Measurements from ENCODE around the gene AOC2. TPM values are rescaled to one million over a fixed set of nuclear protein-coding genes. Genes with fewer than 3 reads are reported as not detected.

The AOC2 gene
- total RNA-seq, 1 donor from 2014 or later = 4.1 TPM

- Mint-ChIP-seq H3K4me3 (ENCODE audit: low read depth) (peak overlapping the region; percentile 92), H3K27me3 (no peaks in the 10 kb centered on the region), H3K9me3 (ENCODE audit: low read depth) (peaks cover 4% of the 10 kb centered on the region), H3K27ac (peak overlapping the region; percentile 95), H3K36me3 (ENCODE audit: insufficient read depth) (peaks cover 4% of the 10 kb centered on the region), H3K4me1 (ENCODE audit: low read depth) (peaks cover 19% of the 10 kb centered on the region)
- DNase-seq (ENCODE audit: low spot score, unreplicated experiment) = no peak
- no peak for TF ChIP-seq CTCF (IDR thresholded peaks at IDR 0.05; ENCODE audit: unreplicated experiment)
Observed at GRCh38 chr17:42798011-42798382, 46.4 kb upstream of the AOC2 start.

GRCh38 chr17:42798383-42799380 lies 45.7 kb upstream of the AOC2 start, which contains the start of the genes CNTD1 and COA3:
Gene CNTD1 (plus strand): TSS chr17:42798861. CDS start chr17:42799068, 207 bp downstream.
Gene COA3 (minus strand): TSS chr17:42798704. CDS start chr17:42798681, 23 bp downstream.
- Mint-ChIP-seq H3K4me1 (ENCODE audit: low read depth) (peaks cover 22% of the 10 kb centered on the region), H3K36me3 (ENCODE audit: insufficient read depth) (peaks cover 4% of the 10 kb centered on the region), H3K27me3 (no peaks in the 10 kb centered on the region), H3K27ac (peak within 1 kb of the TSS; percentile 95), H3K9me3 (ENCODE audit: low read depth) (peaks cover 4% of the 10 kb centered on the region), H3K4me3 (ENCODE audit: low read depth) (peak within 1 kb of the TSS; percentile 92)
- peak; percentile 86 for DNase-seq (ENCODE audit: low spot score, unreplicated experiment)
- TF ChIP-seq CTCF (IDR thresholded peaks at IDR 0.05; ENCODE audit: unreplicated experiment) = peak; percentile 38

GRCh38 chr17:42803074-42803883 lies 41.1 kb upstream of the AOC2 start:
- peak overlapping the region; percentile 57 for H3K27ac Mint-ChIP-seq
- H3K4me1 Mint-ChIP-seq (ENCODE audit: low read depth) = peaks cover 22% of the 10 kb centered on the region
- no peak for DNase-seq (ENCODE audit: low spot score, unreplicated experiment)
- peaks cover 2% of the 10 kb centered on the region for H3K36me3 Mint-ChIP-seq (ENCODE audit: insufficient read depth)
- H3K4me3 Mint-ChIP-seq (ENCODE audit: low read depth) = no peak overlapping the region
- peaks cover 4% of the 10 kb centered on the region for H3K9me3 Mint-ChIP-seq (ENCODE audit: low read depth)
- no peaks in the 10 kb centered on the region for H3K27me3 Mint-ChIP-seq
- no peak for TF ChIP-seq CTCF (IDR thresholded peaks at IDR 0.05; ENCODE audit: unreplicated experiment)

GRCh38 chr17:42804918-42805367 lies 39.4 kb upstream of the AOC2 start:
- Mint-ChIP-seq H3K4me1 (ENCODE audit: low read depth) (peaks cover 18% of the 10 kb centered on the region), H3K36me3 (ENCODE audit: insufficient read depth) (no peaks in the 10 kb centered on the region), H3K4me3 (ENCODE audit: low read depth) (no peak overlapping the region), H3K27me3 (no peaks in the 10 kb centered on the region), H3K27ac (peak overlapping the region; percentile 60), H3K9me3 (ENCODE audit: low read depth) (no peaks in the 10 kb centered on the region)
- TF ChIP-seq CTCF (IDR thresholded peaks at IDR 0.05; ENCODE audit: unreplicated experiment) = no peak
- no peak for DNase-seq (ENCODE audit: low spot score, unreplicated experiment)

GRCh38 chr17:42806249-42806648 lies 38.1 kb upstream of the AOC2 start:
- no peak for TF ChIP-seq CTCF (IDR thresholded peaks at IDR 0.05; ENCODE audit: unreplicated experiment)
- H3K9me3 Mint-ChIP-seq (ENCODE audit: low read depth) = no peaks in the 10 kb centered on the region
- DNase-seq (ENCODE audit: low spot score, unreplicated experiment) = no peak
- H3K4me1 Mint-ChIP-seq (ENCODE audit: low read depth) = peaks cover 18% of the 10 kb centered on the region
- H3K36me3 Mint-ChIP-seq (ENCODE audit: insufficient read depth) = peaks cover 5% of the 10 kb centered on the region
- no peak overlapping the region for H3K27ac Mint-ChIP-seq
- H3K27me3 Mint-ChIP-seq = no peaks in the 10 kb centered on the region
- H3K4me3 Mint-ChIP-seq (ENCODE audit: low read depth) = no peak overlapping the region

All from progenitor cell of endocrine pancreas (in vitro differentiated cells).